HCT116 (cell line): Measurements from ENCODE around the gene MAPK14. TPM values are rescaled to one million over a fixed set of nuclear protein-coding genes. Genes with fewer than 3 reads are reported as not detected.

Experiments
- ATAC-seq: fragments of 200-7000 bp; cut with Tn5 transposase; 2 replicates; pipeline ENCODE4 v1.9.1; 2020; ENCODE audit warnings: mild to moderate bottlenecking, moderate library complexity
- BruUV-seq: library from RNA; stranded (reverse); fragments of 400-500 nt; replicated peaks from 2 replicates; lab custom pipeline; 2021; lab: Mats Ljungman, UMichigan
- CTCF ChIA-PET: fragments of 300-600 bp; sonication (Branson Sonifier 250); formaldehyde crosslinking; loops from one replicate; lab custom pipeline; 2021; ENCODE audit warnings: antibody characterized with exemption; lab: Charles Lee
- POLR2A ChIA-PET: fragments of 300-600, 350-600 bp; sonication (Branson Sonifier 250); formaldehyde crosslinking; loops from one replicate; lab custom pipeline; 2021; ENCODE audit warnings: antibody characterized with exemption; lab: Charles Lee
- RAD21 ChIA-PET, 2 experiments: fragments of 300-600 bp; sonication (Branson Sonifier 250); formaldehyde crosslinking; loops; one replicate each; lab custom pipeline; 2023; ENCODE audit warnings: low total read pairs in 2 of 2; ENCODE audit not compliant: uncharacterized antibody in 2 of 2, unreplicated experiment in 2 of 2, low non-redundant PET in 1 of 2; lab: Charles Lee
- DNase-seq: peaks from one replicate; pipeline ENCODE4 v3.0.0-alpha.2; 2010; ENCODE audit warnings: low read depth, low spot score
- H2AFZ ChIP-seq: fragments of 200-600 bp; shearing (Covaris generic), sonication (generic); 2 replicates; pipeline ENCODE4 v1.6.1; 2017; ENCODE audit warnings: low read depth, mixed run types, mixed read lengths, antibody characterized with exemption, low read length; ENCODE audit not compliant: poor library complexity, severe bottlenecking
- H3K27ac ChIP-seq: 2 replicates; pipeline ENCODE4 v1.5.1; 2012; ENCODE audit warnings: low read depth, low read length
- H3K27me3 ChIP-seq: fragments of 200-600 bp; sonication (generic); 2 replicates; pipeline ENCODE4 v1.6.1; 2016; ENCODE audit warnings: mixed run types, low read length, mixed read lengths; ENCODE audit not compliant: insufficient read depth
- H3K36me3 ChIP-seq, 2 experiments: fragments of 200-500 bp in 1 of 2; fragments of 200-600 bp in 1 of 2; sonication (Bioruptor generic) in 1 of 2; sonication (generic) in 1 of 2; 2 replicates each; pipeline versions ENCODE4 v1.5.1 to v1.6.1; 2014 to 2016; ENCODE audit warnings: low read length in 2 of 2, inconsistent platforms in 1 of 2, mixed read lengths in 1 of 2, mixed run types in 1 of 2; ENCODE audit not compliant: insufficient read depth in 2 of 2, control insufficient read depth in 1 of 2
- H3K4me1 ChIP-seq, 2 experiments: fragments of 200-600 bp in 1 of 2; sonication (generic) in 1 of 2; 2 replicates each; pipeline versions ENCODE4 v1.5.1 to v1.6.1; 2012 to 2017; ENCODE audit warnings: low read length in 2 of 2, inconsistent platforms in 1 of 2, mild to moderate bottlenecking in 1 of 2, mixed read lengths in 1 of 2, mixed run types in 1 of 2, moderate library complexity in 1 of 2; ENCODE audit not compliant: insufficient read depth in 2 of 2, control insufficient read depth in 1 of 2
- H3K4me2 ChIP-seq: fragments of 200-600 bp; sonication (generic); 2 replicates; pipeline ENCODE4 v1.6.1; 2017; ENCODE audit warnings: mixed run types, low read length, mixed read lengths
- H3K4me3 ChIP-seq, 2 experiments: fragments of 200-600 bp in 1 of 2; sonication (generic) in 1 of 2; replicated peaks in 1 of 2; 2 replicates each; pipeline ENCODE4 v1.5.1; 2011 to 2016; ENCODE audit warnings: low read length in 2 of 2, control low read depth in 1 of 2, low read depth in 1 of 2, mild to moderate bottlenecking in 1 of 2, mixed read lengths in 1 of 2, mixed run types in 1 of 2
- H3K79me2 ChIP-seq: fragments of 200-600 bp; sonication (generic); 2 replicates; pipeline ENCODE4 v1.6.1; 2017; ENCODE audit warnings: mild to moderate bottlenecking, mixed run types, low read length, moderate library complexity, mixed read lengths; ENCODE audit not compliant: insufficient read depth
- H3K9ac ChIP-seq: fragments of 200-600 bp; sonication (generic); 2 replicates; pipeline ENCODE4 v1.6.1; 2016; ENCODE audit warnings: low read length, mixed read lengths
- H3K9me2 ChIP-seq: fragments of 200-600 bp; sonication (generic), shearing (Covaris generic); 2 replicates; pipeline ENCODE4 v1.6.1; 2017; ENCODE audit warnings: mixed run types, mild to moderate bottlenecking, moderate library complexity; ENCODE audit not compliant: insufficient read depth
- H3K9me3 ChIP-seq, 2 experiments: fragments of 200-500 bp in 1 of 2; fragments of 200-600 bp in 1 of 2; sonication (Bioruptor generic) in 1 of 2; sonication (generic) in 1 of 2; 2 replicates each; pipeline ENCODE4 v1.6.1; 2014 to 2017; ENCODE audit warnings: low read length in 2 of 2, mixed read lengths in 2 of 2, inconsistent platforms in 1 of 2, low read depth in 1 of 2, mild to moderate bottlenecking in 1 of 2, mixed run types in 1 of 2, moderate library complexity in 1 of 2; ENCODE audit not compliant: control insufficient read depth in 1 of 2, insufficient read depth in 1 of 2
- H4K20me1 ChIP-seq: fragments of 200-600 bp; sonication (generic), shearing (Covaris generic); 2 replicates; pipeline ENCODE4 v1.6.1; 2017; ENCODE audit warnings: mixed run types, mild to moderate bottlenecking, moderate library complexity; ENCODE audit not compliant: insufficient read depth
- CBX3 ChIP-seq: IDR thresholded peaks from 2 replicates; pipeline ENCODE4 v1.6.1; 2012; ENCODE audit warnings: low read depth
- CEBPB ChIP-seq: IDR thresholded peaks from 2 replicates; pipeline ENCODE4 v1.6.1; 2012; ENCODE audit warnings: low read depth
- EGR1 ChIP-seq: IDR thresholded peaks from 2 replicates; pipeline ENCODE4 v1.6.1; 2012; ENCODE audit warnings: low read depth
- ELF1 ChIP-seq: IDR thresholded peaks from 2 replicates; pipeline ENCODE4 v1.6.1; 2012; ENCODE audit warnings: low read depth, borderline replicate concordance
- EZH2phosphoT487 ChIP-seq: fragments of 200-600 bp; IDR thresholded peaks from 2 replicates; pipeline ENCODE4 v1.6.1; 2018; ENCODE audit warnings: antibody characterized with exemption, borderline replicate concordance
- FOSL1 ChIP-seq: IDR thresholded peaks from 2 replicates; pipeline ENCODE4 v1.6.1; 2012; ENCODE audit warnings: low read depth
- JUND ChIP-seq: IDR thresholded peaks from 2 replicates; pipeline ENCODE4 v1.6.1; 2012
- POLR2A ChIP-seq: IDR thresholded peaks from 2 replicates; pipeline ENCODE4 v1.7.0; 2011; ENCODE audit warnings: borderline replicate concordance; ENCODE audit not compliant: insufficient read depth, insufficient read length; ENCODE audit errors: extremely low read depth
- POLR2AphosphoS5 ChIP-seq: IDR thresholded peaks from 2 replicates; pipeline ENCODE4 v1.6.1; 2011; ENCODE audit warnings: mild to moderate bottlenecking, low read depth, low read length, moderate library complexity
- RAD21 ChIP-seq: IDR thresholded peaks from 2 replicates; pipeline ENCODE4 v1.6.1; 2012; ENCODE audit warnings: low read depth, mild to moderate bottlenecking
- SP1 ChIP-seq: IDR thresholded peaks from 2 replicates; pipeline ENCODE4 v1.6.1; 2012; ENCODE audit warnings: low read depth
- SRF ChIP-seq: IDR thresholded peaks from 2 replicates; pipeline ENCODE4 v1.6.1; 2012; ENCODE audit warnings: low read depth
- TCF7L2 ChIP-seq: IDR thresholded peaks from 2 replicates; pipeline ENCODE4 v1.7.0; 2011; ENCODE audit warnings: borderline replicate concordance, inconsistent platforms; ENCODE audit not compliant: insufficient read depth, insufficient read length; ENCODE audit errors: extremely low read depth
- YY1 ChIP-seq: IDR thresholded peaks from 2 replicates; pipeline ENCODE4 v1.6.1; 2011; ENCODE audit warnings: low read length, low read depth, moderate library complexity, mild to moderate bottlenecking; ENCODE audit not compliant: insufficient replicate concordance; ENCODE audit errors: extremely low read depth
- ZFX ChIP-seq: fragments of 450-650 bp; IDR thresholded peaks from 2 replicates; pipeline ENCODE4 v1.6.1; 2017
- ZNF274 ChIP-seq: fragments of 200-500 bp; sonication (Bioruptor generic); IDR thresholded peaks from 2 replicates; pipeline ENCODE4 v1.6.1; 2014; ENCODE audit warnings: mild to moderate bottlenecking, low read depth, low read length, inconsistent platforms
- intact Hi-C: fragments of 100-400 bp; cut with micrococcal nuclease; formaldehyde crosslinking; loops from 2 replicates; pipeline ENCODE4 v1.10.0; 2022
- total RNA-seq: library from RNA; stranded (reverse); gene quantifications from one replicate; pipeline ENCODE4 v1.2.1, GENCODE V29; 2021; ENCODE audit not compliant: unreplicated experiment
- TF ChIP-seq, protein P1 (sequence below): IDR thresholded peaks from 2 replicates; pipeline ENCODE4 v1.6.1; 2011; ENCODE audit warnings: mild to moderate bottlenecking, low read length, moderate library complexity; ENCODE audit not compliant: insufficient replicate concordance; ENCODE audit errors: extremely low read depth
- TF ChIP-seq, protein P2 (sequence below): IDR thresholded peaks from 2 replicates; pipeline ENCODE4 v1.6.1; 2012
- TF ChIP-seq, protein P3 (sequence below): IDR thresholded peaks from 2 replicates; pipeline ENCODE4 v1.6.1; 2012

Gene MAPK14
- total RNA-seq, 1 experiment from 2014 or later = 34.2 TPM

DNA sequence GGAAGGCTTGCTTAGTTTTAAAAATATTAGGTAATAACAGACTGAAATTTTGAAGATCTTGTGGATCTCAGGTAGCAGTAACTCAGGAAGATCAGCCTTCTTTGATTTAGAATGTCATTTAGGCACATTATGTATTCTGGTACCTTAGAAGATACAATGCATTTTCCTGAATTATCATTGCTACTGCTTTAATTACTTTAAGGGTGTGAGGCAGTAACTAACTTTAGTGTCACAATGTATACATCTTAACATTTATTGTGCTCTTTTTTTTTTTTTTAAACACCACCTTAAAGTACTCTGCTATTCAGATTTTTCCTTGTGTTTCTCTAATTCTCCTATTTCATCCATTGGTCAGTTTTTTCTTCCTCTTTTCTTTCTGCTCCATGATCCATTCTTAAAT lies 13.3 kb downstream of the MAPK14 start:
- H3K4me1 ChIP-seq = no peaks in the 10 kb centered on the region
- H3K4me2 ChIP-seq = no peak overlapping the region
- no TSS peak for BruUV-seq
- ATAC-seq (no peak), DNase-seq (no peak)
- no peaks in the 10 kb centered on the region for H3K27me3 ChIP-seq
- H3K36me3 ChIP-seq = no peaks in the 10 kb centered on the region
- intact Hi-C loops = no loop called here
- CTCF ChIA-PET = no interaction called here
- no peaks in the 10 kb centered on the region for H3K9me3 ChIP-seq
- H3K4me3 ChIP-seq = no peak overlapping the region
- H4K20me1 ChIP-seq = peaks cover 9% of the 10 kb centered on the region; the same call in 1 of the 2 replicates
- peaks cover 94% of the 10 kb centered on the region for H3K79me2 ChIP-seq
- H3K27ac ChIP-seq = no peak overlapping the region
- H2AFZ ChIP-seq = no peak overlapping the region
- no peak for TF ChIP-seq ZNF274
- TF ChIP-seq ZFX = no peak
- TF ChIP-seq CEBPB = no peak
- TF ChIP-seq SP1 = no peak
- TF ChIP-seq, protein P1, sequence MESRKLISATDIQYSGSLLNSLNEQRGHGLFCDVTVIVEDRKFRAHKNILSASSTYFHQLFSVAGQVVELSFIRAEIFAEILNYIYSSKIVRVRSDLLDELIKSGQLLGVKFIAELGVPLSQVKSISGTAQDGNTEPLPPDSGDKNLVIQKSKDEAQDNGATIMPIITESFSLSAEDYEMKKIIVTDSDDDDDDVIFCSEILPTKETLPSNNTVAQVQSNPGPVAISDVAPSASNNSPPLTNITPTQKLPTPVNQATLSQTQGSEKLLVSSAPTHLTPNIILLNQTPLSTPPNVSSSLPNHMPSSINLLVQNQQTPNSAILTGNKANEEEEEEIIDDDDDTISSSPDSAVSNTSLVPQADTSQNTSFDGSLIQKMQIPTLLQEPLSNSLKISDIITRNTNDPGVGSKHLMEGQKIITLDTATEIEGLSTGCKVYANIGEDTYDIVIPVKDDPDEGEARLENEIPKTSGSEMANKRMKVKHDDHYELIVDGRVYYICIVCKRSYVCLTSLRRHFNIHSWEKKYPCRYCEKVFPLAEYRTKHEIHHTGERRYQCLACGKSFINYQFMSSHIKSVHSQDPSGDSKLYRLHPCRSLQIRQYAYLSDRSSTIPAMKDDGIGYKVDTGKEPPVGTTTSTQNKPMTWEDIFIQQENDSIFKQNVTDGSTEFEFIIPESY = no peak
- TF ChIP-seq POLR2AphosphoS5 = no peak
- TF ChIP-seq EGR1 = no peak
- RAD21 ChIA-PET = no interaction called here
- H3K9ac ChIP-seq = no peak overlapping the region
- no peaks in the 10 kb centered on the region for H3K9me2 ChIP-seq
- POLR2A ChIA-PET = no interaction called here

DNA sequence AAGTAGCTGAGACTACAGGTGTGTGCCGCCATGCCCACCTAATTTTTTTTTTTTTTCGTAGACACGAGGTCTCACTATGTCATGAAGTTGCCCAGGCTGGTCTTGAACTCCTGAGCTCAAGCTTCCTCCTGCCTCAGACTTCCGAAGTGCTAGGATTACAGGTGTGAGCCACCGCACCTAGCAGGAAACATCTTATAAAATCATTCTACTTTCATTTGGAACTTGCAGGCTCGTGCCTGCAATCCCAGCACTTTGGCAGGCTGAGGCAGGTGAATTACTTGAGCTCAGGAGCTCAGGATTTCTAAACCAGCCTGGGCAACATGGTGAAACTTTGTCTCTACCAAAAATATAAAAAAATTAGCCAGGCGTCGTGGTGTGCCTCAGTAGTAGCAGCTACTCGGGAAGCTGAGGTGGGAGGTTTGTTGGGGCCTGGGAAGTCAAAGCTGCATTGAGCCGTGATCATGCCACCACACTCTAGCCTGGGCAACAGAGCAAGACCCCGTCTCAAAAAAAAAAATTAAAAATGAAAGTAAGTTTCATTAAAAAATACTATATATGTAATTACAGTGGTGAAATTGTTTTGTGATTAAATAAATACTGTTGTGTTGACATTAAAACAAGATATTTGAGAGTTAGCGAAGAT lies 15.1 kb downstream of the MAPK14 start:
- H4K20me1 ChIP-seq = peaks cover 9% of the 10 kb centered on the region; the same call in 1 of the 2 replicates
- H3K9me3 ChIP-seq = no peaks in the 10 kb centered on the region
- no peak overlapping the region for H2AFZ ChIP-seq
- no peak overlapping the region for H3K27ac ChIP-seq
- no peak for ATAC-seq
- ChIA-PET RAD21 (interaction anchor here in 1 of 2 experiments (0.6 kb wide), 1 partner anchor 70 kb away, joined by 3 read pairs; no protein-coding TSS in a partner anchor), POLR2A (interaction anchor here (2.3 kb wide), 1 partner anchor 15 kb away, joined by 9 read pairs; the partner anchor contains the start of gene MAPK14), CTCF (no interaction called here)
- H3K79me2 ChIP-seq = peaks cover 92% of the 10 kb centered on the region
- no peaks in the 10 kb centered on the region for H3K27me3 ChIP-seq
- H3K36me3 ChIP-seq = no peaks in the 10 kb centered on the region
- no TSS peak for BruUV-seq
- H3K4me3 ChIP-seq = no peak overlapping the region
- H3K4me2 ChIP-seq = no peak overlapping the region
- no peak for DNase-seq
- H3K9ac ChIP-seq = no peak overlapping the region
- H3K9me2 ChIP-seq = no peaks in the 10 kb centered on the region
- no peaks in the 10 kb centered on the region for H3K4me1 ChIP-seq
- intact Hi-C loops = no loop called here
- TF ChIP-seq JUND (no peak), POLR2A (no peak), FOSL1 (no peak), RAD21 (no peak), TCF7L2 (no peak), POLR2AphosphoS5 (no peak), SP1 (no peak), CBX3 (no peak), ZFX (no peak), CEBPB (no peak), EGR1 (no peak), YY1 (no peak), ELF1 (no peak), SRF (no peak), EZH2phosphoT487 (no peak)
- TF ChIP-seq, protein P2, sequence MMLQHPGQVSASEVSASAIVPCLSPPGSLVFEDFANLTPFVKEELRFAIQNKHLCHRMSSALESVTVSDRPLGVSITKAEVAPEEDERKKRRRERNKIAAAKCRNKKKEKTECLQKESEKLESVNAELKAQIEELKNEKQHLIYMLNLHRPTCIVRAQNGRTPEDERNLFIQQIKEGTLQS = no peak
- TF ChIP-seq, protein P3, sequence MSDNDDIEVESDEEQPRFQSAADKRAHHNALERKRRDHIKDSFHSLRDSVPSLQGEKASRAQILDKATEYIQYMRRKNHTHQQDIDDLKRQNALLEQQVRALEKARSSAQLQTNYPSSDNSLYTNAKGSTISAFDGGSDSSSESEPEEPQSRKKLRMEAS = no peak
